ENCODE measurements around the gene AGBL4.

AGBL4 gene

DNA sequence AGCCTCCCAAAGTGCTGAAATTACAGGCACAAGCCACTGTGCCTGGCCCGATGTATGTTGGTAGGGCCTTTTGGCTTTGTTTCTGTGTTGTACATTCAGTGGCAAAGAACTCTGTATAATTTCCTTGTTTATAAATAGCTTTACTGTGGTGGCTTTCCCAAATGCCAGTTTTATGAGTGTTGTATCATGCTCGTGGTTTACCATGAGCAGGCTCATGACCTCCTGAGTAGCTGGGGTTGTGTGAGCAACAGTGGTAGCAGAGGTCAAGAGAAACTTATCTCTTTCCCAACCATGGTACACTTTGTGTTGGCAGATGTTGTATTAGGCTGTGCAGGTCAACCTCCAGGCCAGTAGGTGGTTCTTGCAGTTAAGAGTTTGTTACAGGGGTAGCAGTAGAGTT, 826.7 kb downstream of the AGBL4 start:
- peaks cover 0 to 13% (median 3%) of the 10 kb centered on the region in 3 donors for H3K9me3 ChIP-seq
- TF ChIP-seq, protein P1, sequence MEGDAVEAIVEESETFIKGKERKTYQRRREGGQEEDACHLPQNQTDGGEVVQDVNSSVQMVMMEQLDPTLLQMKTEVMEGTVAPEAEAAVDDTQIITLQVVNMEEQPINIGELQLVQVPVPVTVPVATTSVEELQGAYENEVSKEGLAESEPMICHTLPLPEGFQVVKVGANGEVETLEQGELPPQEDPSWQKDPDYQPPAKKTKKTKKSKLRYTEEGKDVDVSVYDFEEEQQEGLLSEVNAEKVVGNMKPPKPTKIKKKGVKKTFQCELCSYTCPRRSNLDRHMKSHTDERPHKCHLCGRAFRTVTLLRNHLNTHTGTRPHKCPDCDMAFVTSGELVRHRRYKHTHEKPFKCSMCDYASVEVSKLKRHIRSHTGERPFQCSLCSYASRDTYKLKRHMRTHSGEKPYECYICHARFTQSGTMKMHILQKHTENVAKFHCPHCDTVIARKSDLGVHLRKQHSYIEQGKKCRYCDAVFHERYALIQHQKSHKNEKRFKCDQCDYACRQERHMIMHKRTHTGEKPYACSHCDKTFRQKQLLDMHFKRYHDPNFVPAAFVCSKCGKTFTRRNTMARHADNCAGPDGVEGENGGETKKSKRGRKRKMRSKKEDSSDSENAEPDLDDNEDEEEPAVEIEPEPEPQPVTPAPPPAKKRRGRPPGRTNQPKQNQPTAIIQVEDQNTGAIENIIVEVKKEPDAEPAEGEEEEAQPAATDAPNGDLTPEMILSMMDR (IDR thresholded peaks at IDR 0.05) = no peak
- intact Hi-C loops (cut with DNase I; ENCODE audit: low total_unique reads) = no loop called here
- no peak for DNase-seq
- H3K27me3 ChIP-seq = no peaks in the 10 kb centered on the region
- H3K36me3 ChIP-seq = no peaks in the 10 kb centered on the region
- no peak overlapping the region for H3K27ac ChIP-seq
- no peaks in the 10 kb centered on the region for H3K4me1 ChIP-seq
- no peak overlapping the region for H3K4me3 ChIP-seq

DNA sequence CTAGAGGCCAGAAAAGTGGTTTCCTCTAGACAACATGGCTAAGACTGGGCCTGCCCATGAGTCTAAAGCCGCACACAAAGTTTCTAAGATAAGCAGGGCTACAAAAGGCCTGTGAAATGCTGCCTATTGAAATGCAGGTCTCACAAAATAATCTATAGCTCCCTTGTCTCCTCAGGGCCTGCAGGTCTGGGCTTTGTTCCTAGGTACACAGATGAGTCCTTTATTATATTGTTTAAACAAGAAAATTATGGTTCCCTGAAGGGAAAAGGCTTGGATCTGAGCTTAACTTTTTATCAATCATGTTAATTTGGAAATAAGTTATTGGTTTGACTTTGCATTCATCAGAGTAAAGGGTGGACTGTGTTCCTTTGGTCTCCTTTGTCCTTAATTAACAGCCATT, 833.6 kb downstream of the AGBL4 start:
- intact Hi-C loops (cut with DNase I; ENCODE audit: low total_unique reads) = no loop called here
- no peaks in the 10 kb centered on the region for H3K9me3 ChIP-seq
- no peaks in the 10 kb centered on the region for H3K4me1 ChIP-seq
- TF ChIP-seq, protein P1 (IDR thresholded peaks at IDR 0.05) = no peak
- no peak for DNase-seq
- H3K4me3 ChIP-seq = no peak overlapping the region
- no peak overlapping the region for H3K27ac ChIP-seq
- H3K36me3 ChIP-seq = no peaks in the 10 kb centered on the region
- H3K27me3 ChIP-seq = no peaks in the 10 kb centered on the region

DNA sequence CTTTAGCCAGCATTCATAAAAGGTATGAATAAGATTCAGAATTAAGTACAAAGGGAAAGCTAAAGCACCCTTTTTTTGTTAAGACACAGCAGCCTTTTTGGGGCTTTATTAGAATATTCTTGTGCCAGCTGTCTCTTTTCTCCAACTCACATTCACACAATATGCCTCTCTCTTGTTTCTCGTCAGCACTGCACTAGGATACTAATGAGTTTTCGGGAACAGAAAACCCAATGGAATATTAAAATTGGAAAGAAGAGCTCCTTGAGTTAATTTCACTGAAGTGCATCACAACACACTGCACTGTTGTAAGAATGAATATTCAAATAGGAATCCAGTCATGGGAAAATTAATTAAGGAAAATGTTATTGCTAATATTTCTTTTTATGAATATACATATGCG, 836.7 kb downstream of the AGBL4 start:
- no peak for DNase-seq
- Histone ChIP-seq H3K4me3 (no peak overlapping the region), H3K36me3 (no peaks in the 10 kb centered on the region), H3K9me3 (no peaks in the 10 kb centered on the region), H3K27me3 (no peaks in the 10 kb centered on the region), H3K4me1 (no peaks in the 10 kb centered on the region), H3K27ac (no peak overlapping the region)
- TF ChIP-seq, protein P1 (IDR thresholded peaks at IDR 0.05) = no peak
- intact Hi-C loops (cut with DNase I; ENCODE audit: low total_unique reads) = no loop called here

DNA sequence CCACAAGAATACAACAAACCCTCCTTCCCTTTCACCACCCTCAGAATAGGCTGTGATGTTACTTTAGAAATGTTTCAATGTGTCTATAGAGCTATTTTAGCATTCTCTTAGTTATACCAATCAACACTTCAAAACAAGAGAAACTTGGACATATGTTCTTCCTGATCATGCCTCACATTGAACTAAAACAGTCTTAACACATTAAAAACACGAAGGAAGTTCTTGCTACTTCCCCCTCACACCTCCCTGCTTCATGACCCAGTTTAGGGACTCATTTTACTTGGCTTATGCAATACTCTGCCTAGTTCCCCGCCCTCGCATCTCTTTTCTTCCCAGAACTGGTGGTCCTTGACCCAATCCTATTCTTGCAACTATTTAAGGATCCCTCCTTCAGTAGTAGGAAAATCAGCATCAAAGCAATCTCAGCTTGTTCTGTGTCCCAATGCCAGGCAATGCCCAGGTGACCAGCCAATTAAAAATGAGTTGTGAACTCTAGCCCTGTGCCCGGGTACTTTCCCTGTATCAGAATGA, 838.2 kb downstream of the AGBL4 start:
- no peak overlapping the region for H3K4me3 ChIP-seq
- H3K36me3 ChIP-seq = no peaks in the 10 kb centered on the region
- no peak overlapping the region for H3K27ac ChIP-seq
- H3K4me1 ChIP-seq = no peaks in the 10 kb centered on the region
- intact Hi-C loops (cut with DNase I; ENCODE audit: low total_unique reads) = no loop called here
- no peaks in the 10 kb centered on the region for H3K9me3 ChIP-seq
- TF ChIP-seq, protein P1 (IDR thresholded peaks at IDR 0.05) = no peak
- no peaks in the 10 kb centered on the region for H3K27me3 ChIP-seq
- DNase-seq = no peak

DNA sequence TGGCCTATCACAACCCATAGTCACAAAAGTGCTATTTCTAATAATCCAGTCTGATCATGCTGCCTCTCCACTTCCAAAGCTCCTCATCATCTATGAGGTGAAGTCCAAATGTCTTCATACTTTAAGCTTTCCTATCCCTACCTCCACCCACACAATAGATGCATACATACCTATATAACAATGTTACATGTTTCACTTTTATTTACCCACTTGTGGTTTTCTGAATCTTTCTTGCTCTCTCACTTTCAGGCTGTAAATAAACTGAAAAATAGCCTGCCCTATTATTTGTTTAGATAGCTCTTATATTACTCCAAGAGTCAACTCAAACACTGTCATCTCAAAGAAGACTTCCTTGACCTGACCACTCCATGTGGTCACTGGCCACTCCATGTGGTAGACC, 840.3 kb downstream of the AGBL4 start:
- no peak overlapping the region for H3K4me3 ChIP-seq
- intact Hi-C loops (cut with DNase I; ENCODE audit: low total_unique reads) = no loop called here
- H3K27me3 ChIP-seq = no peaks in the 10 kb centered on the region
- H3K4me1 ChIP-seq = no peaks in the 10 kb centered on the region
- H3K9me3 ChIP-seq = no peaks in the 10 kb centered on the region
- TF ChIP-seq, protein P1 (IDR thresholded peaks at IDR 0.05) = no peak
- DNase-seq = no peak
- H3K36me3 ChIP-seq = no peaks in the 10 kb centered on the region
- H3K27ac ChIP-seq = no peak overlapping the region

DNA sequence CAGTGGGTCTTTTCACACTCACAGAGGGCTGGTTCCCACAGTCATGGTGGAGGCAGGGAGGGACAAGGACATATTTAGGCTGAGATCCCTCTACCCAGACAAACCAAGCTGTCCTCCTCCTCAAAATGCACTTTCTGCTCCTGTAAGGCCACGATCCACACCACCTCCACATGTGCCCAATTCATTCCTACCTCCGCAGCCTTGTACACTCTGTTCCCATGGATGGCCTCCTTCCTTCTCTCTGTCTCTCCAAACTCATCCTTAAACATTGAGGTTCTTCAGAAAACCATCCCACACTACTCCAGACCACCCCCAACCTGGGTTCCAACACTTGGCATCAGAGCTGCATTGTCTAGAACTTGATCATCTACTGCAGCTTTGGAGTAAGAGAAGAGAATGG, 842.7 kb downstream of the AGBL4 start:
- Histone ChIP-seq H3K27ac (no peak overlapping the region), H3K4me1 (no peaks in the 10 kb centered on the region), H3K4me3 (no peak overlapping the region), H3K36me3 (no peaks in the 10 kb centered on the region), H3K27me3 (no peaks in the 10 kb centered on the region), H3K9me3 (no peaks in the 10 kb centered on the region)
- intact Hi-C loops (cut with DNase I; ENCODE audit: low total_unique reads) = no loop called here
- DNase-seq = no peak
- TF ChIP-seq, protein P1 (IDR thresholded peaks at IDR 0.05) = no peak
